ENCODE measurements around the gene SCD5.

The SCD5 gene

GRCh38 chr4:82748810-82749470 lies 49.7 kb downstream of the SCD5 start:
- H3F3A ChIP-seq (ENCODE audit: insufficient read depth, low read length), result no peaks in the 10 kb centered on the region
- no peaks in the 10 kb centered on the region for H3K36me3 ChIP-seq (ENCODE audit: insufficient read depth, low read length)
- H3K9me2 ChIP-seq (ENCODE audit: low read depth, low read length), result no peaks in the 10 kb centered on the region
- no peak overlapping the region for H3K4me2 ChIP-seq (ENCODE audit: low read length)
- H3K4me3 ChIP-seq (ENCODE audit: low read depth, low read length, poor library complexity, severe bottlenecking), result no peak overlapping the region
- H3K27me3 ChIP-seq (ENCODE audit: insufficient read depth, low read length), result no peaks in the 10 kb centered on the region
- TF ChIP-seq EZH2 (IDR thresholded peaks at IDR 0.05; ENCODE audit: borderline replicate concordance, low read length), result no peak
- TF ChIP-seq CTCF (IDR thresholded peaks at IDR 0.05; ENCODE audit: low read length), result no peak
- H3K79me2 ChIP-seq (ENCODE audit: insufficient read depth, low read length), result no peaks in the 10 kb centered on the region
- H3K4me1 ChIP-seq (ENCODE audit: insufficient read depth, low read length, severe bottlenecking), result no peaks in the 10 kb centered on the region
- H3K27ac ChIP-seq (ENCODE audit: low read depth, low read length, poor library complexity, severe bottlenecking), result no peak overlapping the region
- H3K9me3 ChIP-seq (ENCODE audit: low read length), result no peaks in the 10 kb centered on the region
- H2AFZ ChIP-seq (ENCODE audit: low read length), result no peak overlapping the region
- H4K20me1 ChIP-seq (ENCODE audit: insufficient read depth, low read length), result no peaks in the 10 kb centered on the region
- H3K9ac ChIP-seq (ENCODE audit: low read length), result no peak overlapping the region

GRCh38 chr4:82747686-82748575 lies 50.7 kb downstream of the SCD5 start:
- no peak for TF ChIP-seq CTCF (IDR thresholded peaks at IDR 0.05; ENCODE audit: low read length)
- H3K4me3 ChIP-seq (ENCODE audit: low read depth, low read length, poor library complexity, severe bottlenecking), result no peak overlapping the region
- H3K36me3 ChIP-seq (ENCODE audit: insufficient read depth, low read length), result no peaks in the 10 kb centered on the region
- no peaks in the 10 kb centered on the region for H3K27me3 ChIP-seq (ENCODE audit: insufficient read depth, low read length)
- no peak overlapping the region for H3K27ac ChIP-seq (ENCODE audit: low read depth, low read length, poor library complexity, severe bottlenecking)
- H2AFZ ChIP-seq (ENCODE audit: low read length), result no peak overlapping the region
- H3K4me1 ChIP-seq (ENCODE audit: insufficient read depth, low read length, severe bottlenecking), result no peaks in the 10 kb centered on the region
- no peaks in the 10 kb centered on the region for H3K9me3 ChIP-seq (ENCODE audit: low read length)
- H3K79me2 ChIP-seq (ENCODE audit: insufficient read depth, low read length), result no peaks in the 10 kb centered on the region
- no peaks in the 10 kb centered on the region for H4K20me1 ChIP-seq (ENCODE audit: insufficient read depth, low read length)
- H3K9ac ChIP-seq (ENCODE audit: low read length), result no peak overlapping the region
- H3K4me2 ChIP-seq (ENCODE audit: low read length), result no peak overlapping the region
- H3K9me2 ChIP-seq (ENCODE audit: low read depth, low read length), result no peaks in the 10 kb centered on the region
- H3F3A ChIP-seq (ENCODE audit: insufficient read depth, low read length), result no peaks in the 10 kb centered on the region

- H2AFZ ChIP-seq (ENCODE audit: low read length), result no peak overlapping the region
- TF ChIP-seq CTCF (IDR thresholded peaks at IDR 0.05; ENCODE audit: low read length) (no peak), EZH2 (IDR thresholded peaks at IDR 0.05; ENCODE audit: borderline replicate concordance, low read length) (no peak)
- no peaks in the 10 kb centered on the region for H3K9me2 ChIP-seq (ENCODE audit: low read depth, low read length)
- H3K9ac ChIP-seq (ENCODE audit: low read length), result no peak overlapping the region
- H3K9me3 ChIP-seq (ENCODE audit: low read length), result no peaks in the 10 kb centered on the region
- H3F3A ChIP-seq (ENCODE audit: insufficient read depth, low read length), result no peaks in the 10 kb centered on the region
- no peaks in the 10 kb centered on the region for H3K79me2 ChIP-seq (ENCODE audit: insufficient read depth, low read length)
- H3K27ac ChIP-seq (ENCODE audit: low read depth, low read length, poor library complexity, severe bottlenecking), result no peak overlapping the region
- H3K36me3 ChIP-seq (ENCODE audit: insufficient read depth, low read length), result no peaks in the 10 kb centered on the region
- H3K4me3 ChIP-seq (ENCODE audit: low read depth, low read length, poor library complexity, severe bottlenecking), result no peak overlapping the region
- no peaks in the 10 kb centered on the region for H4K20me1 ChIP-seq (ENCODE audit: insufficient read depth, low read length)
- no peaks in the 10 kb centered on the region for H3K4me1 ChIP-seq (ENCODE audit: insufficient read depth, low read length, severe bottlenecking)
- no peaks in the 10 kb centered on the region for H3K27me3 ChIP-seq (ENCODE audit: insufficient read depth, low read length)
- no peak overlapping the region for H3K4me2 ChIP-seq (ENCODE audit: low read length)
These were observed 51.7 kb downstream of the SCD5 start for GRCh38 chr4:82746705-82747574.
